Neural crest cell (in vitro differentiated cells): ENCODE data around the gene CCL22. TPM values are rescaled to one million over a fixed set of nuclear protein-coding genes. Genes with fewer than 3 reads are reported as not detected.
A peak's percentile ranks its signal among the peaks of the same experiment; 100 is the strongest.

Experiments
- DNase-seq: peaks from one replicate; pipeline ENCODE4 v3.0.0; 2021; ENCODE audit warnings: low read depth, mixed read lengths, low spot score
- H3K27ac Mint-ChIP-seq: one replicate; pipeline ENCODE4 v1.8.0; 2021; ENCODE audit warnings: mild to moderate bottlenecking, mixed read lengths; ENCODE audit not compliant: unreplicated experiment
- H3K27me3 Mint-ChIP-seq: 2 replicates; pipeline ENCODE4 v1.8.0; 2021; ENCODE audit warnings: low read depth, mild to moderate bottlenecking, mixed read lengths
- H3K36me3 Mint-ChIP-seq: 2 replicates; pipeline ENCODE4 v1.8.0; 2021; ENCODE audit warnings: low read depth, mild to moderate bottlenecking, mixed read lengths
- H3K4me1 Mint-ChIP-seq: 2 replicates; pipeline ENCODE4 v1.8.0; 2021; ENCODE audit warnings: mixed read lengths
- H3K4me3 Mint-ChIP-seq: one replicate; pipeline ENCODE4 v1.8.0; 2021; ENCODE audit warnings: mild to moderate bottlenecking, mixed read lengths
- H3K9me3 Mint-ChIP-seq: 2 replicates; pipeline ENCODE4 v1.8.0; 2021; ENCODE audit warnings: mixed read lengths
- CTCF ChIP-seq: fragments of 200-600 bp; sonication (generic); conservative IDR thresholded peaks from 2 replicates; pipeline ENCODE4 v1.5.0; 2021; ENCODE audit warnings: antibody characterized with exemption, mild to moderate bottlenecking
- total RNA-seq: library from RNA; stranded (reverse); gene quantifications from 2 replicates; pipeline ENCODE4 v1.2.1, GENCODE V29; 2021

Gene CCL22
- total RNA-seq, 1 donor from 2014 or later = not detected

DNA sequence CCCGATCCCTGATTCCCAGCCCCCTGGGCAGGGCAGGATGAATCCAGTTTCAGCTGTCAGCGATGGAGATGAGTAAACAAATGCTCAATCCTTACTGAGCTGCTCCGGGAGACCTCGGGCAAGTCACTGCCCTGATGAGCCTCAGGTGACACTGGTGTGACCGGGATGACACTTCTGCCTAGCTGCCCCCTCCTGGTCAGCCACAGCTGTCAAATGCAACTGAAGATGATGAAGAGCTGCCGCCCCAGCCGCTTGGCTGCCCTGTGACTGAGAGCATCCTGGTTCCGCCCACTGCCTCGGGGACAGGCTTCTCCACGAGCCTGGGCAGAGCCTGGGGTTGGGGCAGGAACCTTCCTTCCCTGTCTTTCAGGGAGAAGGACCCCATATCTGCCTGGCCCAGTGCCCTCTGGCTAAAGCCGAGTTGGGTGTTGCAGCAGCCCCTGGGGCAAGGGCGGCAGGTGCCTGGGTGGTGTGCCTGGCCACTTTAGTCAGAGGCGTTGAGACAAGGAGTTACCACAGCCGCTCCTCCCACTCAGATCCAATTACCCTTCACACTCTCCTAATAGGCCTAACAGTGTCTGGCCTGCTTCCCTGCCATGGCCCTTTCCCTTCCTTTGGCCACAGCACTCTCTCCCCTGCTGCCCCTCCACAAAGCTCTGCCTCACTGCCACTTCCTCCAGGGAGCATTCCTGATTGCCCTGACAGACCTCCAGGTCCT lies 51.4 kb downstream of the CCL22 start:
- DNase-seq = no peak
- no peak for TF ChIP-seq CTCF
- H3K4me3 Mint-ChIP-seq = no peak overlapping the region
- no peaks in the 10 kb centered on the region for H3K36me3 Mint-ChIP-seq
- peaks cover 5% of the 10 kb centered on the region for H3K27me3 Mint-ChIP-seq
- H3K9me3 Mint-ChIP-seq = no peaks in the 10 kb centered on the region
- peak overlapping the region; percentile 89 for H3K27ac Mint-ChIP-seq
- peaks cover 10% of the 10 kb centered on the region for H3K4me1 Mint-ChIP-seq

GRCh38 chr16:57411362-57411976 lies 52.9 kb downstream of the CCL22 start:
- Mint-ChIP-seq H3K9me3 (no peaks in the 10 kb centered on the region), H3K27me3 (no peaks in the 10 kb centered on the region), H3K36me3 (no peaks in the 10 kb centered on the region), H3K4me1 (peaks cover 15% of the 10 kb centered on the region), H3K4me3 (no peak overlapping the region), H3K27ac (no peak overlapping the region)
- no peak for DNase-seq
- no peak for TF ChIP-seq CTCF

- Mint-ChIP-seq H3K4me1 (peaks cover 24% of the 10 kb centered on the region), H3K27me3 (no peaks in the 10 kb centered on the region), H3K27ac (peak overlapping the region; percentile 78), H3K36me3 (no peaks in the 10 kb centered on the region), H3K9me3 (no peaks in the 10 kb centered on the region), H3K4me3 (no peak overlapping the region)
- TF ChIP-seq CTCF = no peak
- DNase-seq = no peak
Measured at GRCh38 chr16:57412584-57412983, 54.0 kb downstream of the CCL22 start.

DNA sequence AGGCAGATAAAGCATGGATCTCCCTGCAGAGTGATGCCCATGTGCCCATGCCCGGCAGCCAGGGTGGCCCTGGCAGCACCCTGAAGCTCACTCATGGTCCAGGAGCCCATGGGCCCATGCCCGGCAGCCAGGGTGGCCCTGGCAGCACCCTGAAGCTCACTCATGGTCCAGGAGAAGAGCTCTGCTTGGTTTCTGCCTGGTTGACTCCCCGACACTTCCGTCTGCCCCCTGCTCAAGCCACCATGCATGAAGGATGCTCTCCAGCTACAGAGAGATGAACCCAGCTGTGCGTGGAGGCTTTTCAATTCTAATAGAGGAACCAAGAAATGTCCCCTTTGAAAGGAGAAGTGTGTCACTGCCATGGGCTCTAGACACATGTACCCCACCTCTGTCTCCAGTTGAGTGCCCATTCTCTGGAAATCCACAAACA lies 54.7 kb downstream of the CCL22 start:
- H3K27ac Mint-ChIP-seq = no peak overlapping the region

DNA sequence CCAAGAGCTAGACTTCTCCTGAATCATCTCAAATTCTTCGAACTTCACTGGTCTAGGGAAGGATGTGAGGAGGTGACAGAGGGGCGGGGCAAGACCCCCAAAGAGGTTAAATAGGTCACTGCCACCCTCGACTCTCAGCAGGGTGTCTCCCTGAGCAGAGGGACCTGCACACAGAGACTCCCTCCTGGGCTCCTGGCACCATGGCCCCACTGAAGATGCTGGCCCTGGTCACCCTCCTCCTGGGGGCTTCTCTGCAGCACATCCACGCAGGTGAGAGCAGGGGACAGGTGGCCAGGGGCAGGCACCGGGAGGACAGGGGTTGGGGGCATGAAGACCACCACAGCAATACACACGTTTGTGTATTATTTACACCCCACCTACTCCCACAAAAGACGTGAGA lies 55.1 kb downstream of the CCL22 start:
- no peak overlapping the region for H3K4me3 Mint-ChIP-seq
- no peak overlapping the region for H3K27ac Mint-ChIP-seq
- H3K36me3 Mint-ChIP-seq = no peaks in the 10 kb centered on the region
- no peaks in the 10 kb centered on the region for H3K9me3 Mint-ChIP-seq
- H3K4me1 Mint-ChIP-seq = peaks cover 33% of the 10 kb centered on the region
- DNase-seq = no peak
- no peaks in the 10 kb centered on the region for H3K27me3 Mint-ChIP-seq
- no peak for TF ChIP-seq CTCF

More for the DNA sequence above, 54.7 kb downstream of the CCL22 start:
- DNase-seq = no peak
- H3K36me3 Mint-ChIP-seq = no peaks in the 10 kb centered on the region
- H3K4me3 Mint-ChIP-seq = no peak overlapping the region
- peaks cover 30% of the 10 kb centered on the region for H3K4me1 Mint-ChIP-seq
- TF ChIP-seq CTCF = no peak
- no peaks in the 10 kb centered on the region for H3K27me3 Mint-ChIP-seq
- H3K9me3 Mint-ChIP-seq = no peaks in the 10 kb centered on the region

Other genes starting within 250 kb of the CCL22 start
- 102 and 108 TPM in 2 replicates for gene PSME3IP1, start 172.7 kb upstream of the CCL22 start, total RNA-seq
- 46.8 and 53.4 TPM in 2 replicates for gene RSPRY1, start 172.5 kb upstream of the CCL22 start, total RNA-seq
- gene ARL2BP, start 113.5 kb upstream of the CCL22 start, total RNA-seq = 62.6 and 63.9 TPM in 2 replicates
- 0.79 and 0.84 TPM in 2 replicates for gene PLLP, start 74.1 kb upstream of the CCL22 start, total RNA-seq
- gene CX3CL1, start 13.7 kb downstream of the CCL22 start, total RNA-seq = 6.0 TPM in 2 replicates
- gene CCL17, start 46.0 kb downstream of the CCL22 start, total RNA-seq = not detected in 2 replicates
- 97.2 and 103 TPM in 2 replicates for gene CIAPIN1, start 88.6 kb downstream of the CCL22 start, total RNA-seq
- gene COQ9, start 88.7 kb downstream of the CCL22 start, total RNA-seq = 41.7 and 46.8 TPM in 2 replicates
- gene POLR2C, start 103.9 kb downstream of the CCL22 start, total RNA-seq = 74.0 and 77.5 TPM in 2 replicates
- gene DOK4, start 127.7 kb downstream of the CCL22 start, total RNA-seq = 20.4 and 22.7 TPM in 2 replicates
- gene CCDC102A, start 177.8 kb downstream of the CCL22 start, total RNA-seq = 6.4 and 8.6 TPM in 2 replicates
- 0.07 TPM in 2 replicates for gene ADGRG5, start 183.9 kb downstream of the CCL22 start, total RNA-seq